ENCODE results near the gene KIFBP. TPM values are rescaled to one million over a fixed set of nuclear protein-coding genes. Genes with fewer than 3 reads are reported as not detected.
"Not testable (repeated sequence)": the region's sequence is repeated elsewhere in the genome, so short reads cannot be mapped to it uniquely, and the experiment has no call there.

KIFBP gene
- total RNA-seq, 1 donor from 2014 or later: 43.2 TPM

DNA sequence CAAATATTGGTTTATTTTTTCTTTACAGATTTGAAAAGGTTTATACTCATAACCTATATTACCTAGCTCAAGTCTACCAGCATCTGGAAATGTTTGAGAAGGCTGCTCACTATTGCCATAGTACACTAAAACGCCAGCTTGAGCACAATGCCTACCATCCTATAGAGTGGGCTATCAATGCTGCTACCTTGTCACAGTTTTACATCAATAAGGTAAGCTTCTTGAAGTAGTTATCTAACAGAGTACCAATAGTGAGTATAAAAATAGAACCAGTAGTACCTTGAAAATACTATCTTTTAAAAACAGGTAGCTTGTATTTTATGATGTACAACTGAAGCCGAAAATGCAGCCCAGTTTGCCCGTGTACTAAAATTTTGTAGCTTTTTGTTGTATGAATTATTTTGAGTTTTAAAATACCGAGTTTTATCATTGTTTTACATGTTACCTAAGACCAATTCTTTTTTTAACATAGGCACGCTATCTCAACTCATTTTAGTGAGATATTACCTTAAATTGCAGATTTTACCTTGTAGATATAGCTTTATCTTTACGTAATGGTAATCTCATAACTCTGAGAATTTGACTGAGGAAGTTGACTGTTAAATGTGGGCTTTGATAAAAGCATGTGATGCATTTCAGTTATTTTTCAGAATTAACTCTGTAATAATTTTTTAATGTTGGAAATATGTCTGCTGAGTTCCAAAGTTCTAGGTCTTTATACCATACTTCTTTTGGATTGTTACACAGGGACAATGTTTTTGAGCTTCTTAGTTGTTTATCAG is 17.3 kb downstream of the KIFBP start:
- H3K9me3 Mint-ChIP-seq (ENCODE audit: low read depth): no peaks in the 10 kb centered on the region
- no peak for TF ChIP-seq CTCF (IDR thresholded peaks at IDR 0.05)
- peaks cover 6% of the 10 kb centered on the region for H3K4me1 Mint-ChIP-seq (ENCODE audit: low read depth)
- DNase-seq (ENCODE audit: low spot score): no peak
- no peaks in the 10 kb centered on the region for H3K27me3 Mint-ChIP-seq (ENCODE audit: low read depth)
- peaks cover 9% of the 10 kb centered on the region for H3K36me3 Mint-ChIP-seq (ENCODE audit: low read depth)
- H3K27ac Mint-ChIP-seq (ENCODE audit: unreplicated experiment): no peak overlapping the region
- no peak overlapping the region for H3K4me3 Mint-ChIP-seq (ENCODE audit: unreplicated experiment)

- no peaks in the 10 kb centered on the region for H3K27me3 Mint-ChIP-seq (ENCODE audit: low read depth)
- H3K27ac Mint-ChIP-seq (ENCODE audit: unreplicated experiment): no peak overlapping the region
- H3K4me1 Mint-ChIP-seq (ENCODE audit: low read depth): peaks cover 6% of the 10 kb centered on the region
Observed at GRCh38 chr10:69007260-69007659, 18.7 kb downstream of the KIFBP start.

GRCh38 chr10:69009360-69009759 is 20.8 kb downstream of the KIFBP start:
- Mint-ChIP-seq H3K27me3 (ENCODE audit: low read depth) (no peaks in the 10 kb centered on the region), H3K36me3 (ENCODE audit: low read depth) (peaks cover 24% of the 10 kb centered on the region), H3K4me3 (ENCODE audit: unreplicated experiment) (no peak overlapping the region), H3K27ac (ENCODE audit: unreplicated experiment) (peak overlapping the region; percentile 63), H3K4me1 (ENCODE audit: low read depth) (peaks cover 6% of the 10 kb centered on the region), H3K9me3 (ENCODE audit: low read depth) (no peaks in the 10 kb centered on the region)
- no peak for TF ChIP-seq CTCF (IDR thresholded peaks at IDR 0.05)
- DNase-seq (ENCODE audit: low spot score): no peak

More at GRCh38 chr10:69007260-69007659, 18.7 kb downstream of the KIFBP start:
- Mint-ChIP-seq H3K9me3 (ENCODE audit: low read depth) (no peaks in the 10 kb centered on the region), H3K4me3 (ENCODE audit: unreplicated experiment) (no peak overlapping the region), H3K36me3 (ENCODE audit: low read depth) (peaks cover 8% of the 10 kb centered on the region)
- TF ChIP-seq CTCF (IDR thresholded peaks at IDR 0.05): peak; percentile 7
- DNase-seq (ENCODE audit: low spot score): no peak

DNA sequence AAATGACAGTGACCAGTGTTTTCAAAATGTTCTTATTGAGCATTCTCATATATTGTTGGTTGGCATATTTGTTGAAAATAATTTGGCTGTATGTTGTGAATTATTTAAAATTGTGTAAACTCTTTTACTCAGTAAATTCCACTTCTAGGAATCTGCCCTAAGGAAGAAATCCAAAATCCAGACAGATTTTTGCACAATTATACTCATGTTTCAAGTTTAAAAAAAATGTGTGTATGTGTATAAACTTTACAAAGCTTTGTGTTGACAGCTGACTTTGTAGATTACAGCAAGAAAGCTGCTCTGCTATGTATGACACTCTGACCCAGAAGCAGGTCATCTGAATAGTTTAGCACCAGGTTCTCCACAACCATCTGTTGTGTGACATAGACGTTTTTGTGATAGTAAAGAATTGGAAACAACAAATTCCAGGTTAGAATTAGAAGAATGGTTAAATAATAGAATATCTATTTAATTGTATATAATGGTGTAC is 21.6 kb downstream of the KIFBP start:
- no peak for TF ChIP-seq CTCF (IDR thresholded peaks at IDR 0.05)

DNA sequence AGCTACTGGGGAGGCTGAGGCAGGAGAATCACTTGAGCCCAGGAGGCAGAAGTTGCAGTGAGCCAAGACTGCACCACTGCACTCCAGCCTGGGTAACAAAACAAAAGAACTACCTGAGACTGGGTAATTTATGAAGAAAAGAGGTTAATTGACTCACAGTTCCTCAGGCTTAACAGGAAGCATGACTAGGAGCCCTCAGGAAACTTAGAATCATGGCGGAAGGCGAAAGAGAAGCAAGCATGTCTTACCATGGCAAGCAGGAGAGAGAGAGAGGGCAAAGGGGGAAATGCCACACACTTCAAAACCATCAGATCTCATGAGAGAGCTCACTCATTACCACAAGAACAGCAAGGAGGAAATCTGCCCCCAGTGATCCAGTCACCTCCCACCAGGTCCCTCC is 24.2 kb downstream of the KIFBP start:
- not testable (repeated sequence) for H3K4me1 Mint-ChIP-seq (ENCODE audit: low read depth); H3K27ac Mint-ChIP-seq (ENCODE audit: unreplicated experiment); H3K27me3 Mint-ChIP-seq (ENCODE audit: low read depth); H3K9me3 Mint-ChIP-seq (ENCODE audit: low read depth); DNase-seq (ENCODE audit: low spot score); H3K4me3 Mint-ChIP-seq (ENCODE audit: unreplicated experiment)
- H3K36me3 Mint-ChIP-seq (ENCODE audit: low read depth): peaks cover 33% of the 10 kb centered on the region

More for the DNA sequence above, 21.6 kb downstream of the KIFBP start:
- peaks cover 6% of the 10 kb centered on the region for H3K4me1 Mint-ChIP-seq (ENCODE audit: low read depth)
- H3K36me3 Mint-ChIP-seq (ENCODE audit: low read depth): peaks cover 24% of the 10 kb centered on the region
- H3K27me3 Mint-ChIP-seq (ENCODE audit: low read depth): no peaks in the 10 kb centered on the region
- H3K27ac Mint-ChIP-seq (ENCODE audit: unreplicated experiment): no peak overlapping the region
- no peak for DNase-seq (ENCODE audit: low spot score)
- no peak overlapping the region for H3K4me3 Mint-ChIP-seq (ENCODE audit: unreplicated experiment)
- H3K9me3 Mint-ChIP-seq (ENCODE audit: low read depth): no peaks in the 10 kb centered on the region

GRCh38 chr10:69014171-69014570 is 25.6 kb downstream of the KIFBP start:
- no peak overlapping the region for H3K27ac Mint-ChIP-seq (ENCODE audit: unreplicated experiment)
- DNase-seq (ENCODE audit: low spot score): no peak

More at GRCh38 chr10:69014171-69014570, 25.6 kb downstream of the KIFBP start:
- H3K36me3 Mint-ChIP-seq (ENCODE audit: low read depth): peaks cover 40% of the 10 kb centered on the region
- H3K4me3 Mint-ChIP-seq (ENCODE audit: unreplicated experiment): no peak overlapping the region
- H3K4me1 Mint-ChIP-seq (ENCODE audit: low read depth): peaks cover 3% of the 10 kb centered on the region
- no peak for TF ChIP-seq CTCF (IDR thresholded peaks at IDR 0.05)
- H3K9me3 Mint-ChIP-seq (ENCODE audit: low read depth): no peaks in the 10 kb centered on the region
- no peaks in the 10 kb centered on the region for H3K27me3 Mint-ChIP-seq (ENCODE audit: low read depth)
